Measurements from ENCODE around the gene ZNF329.

- TF ChIP-seq CTCF (conservative IDR thresholded peaks at IDR 0.05; ENCODE audit: low read depth in 2 of 2), result no peak
- no peak for TF ChIP-seq EZH2phosphoT487 (IDR thresholded peaks at IDR 0.05; ENCODE audit: unreplicated experiment)
- no peak for TF ChIP-seq ETS1 (IDR thresholded peaks at IDR 0.05)
- no peak for TF ChIP-seq EZH2 (IDR thresholded peaks at IDR 0.05; ENCODE audit: low read depth, unreplicated experiment)
- no peak for TF ChIP-seq POLR2AphosphoS5 (IDR thresholded peaks at IDR 0.05; ENCODE audit: low read depth)
- TF ChIP-seq JUNB (IDR thresholded peaks at IDR 0.05; ENCODE audit: unreplicated experiment), result no peak
- no peak for TF ChIP-seq CREB1 (CRISPR knock-in tag; IDR thresholded peaks at IDR 0.05; ENCODE audit: low read depth)
- no peak for TF ChIP-seq STAT1 (IDR thresholded peaks at IDR 0.05; ENCODE audit: unreplicated experiment)
- no peak for TF ChIP-seq ZNF331 (CRISPR knock-in tag; IDR thresholded peaks at IDR 0.05; ENCODE audit: low read depth)
- no peak for TF ChIP-seq REST (IDR thresholded peaks at IDR 0.05; ENCODE audit: unreplicated experiment)
- TF ChIP-seq ZNF114 (CRISPR knock-in tag; IDR thresholded peaks at IDR 0.05), result no peak
- no peak for TF ChIP-seq NANOG (IDR thresholded peaks at IDR 0.05; ENCODE audit: borderline replicate concordance)
- no peak for TF ChIP-seq ZNF462 (CRISPR knock-in tag; IDR thresholded peaks at IDR 0.05)
Observed at GRCh38 chr19:58118979-58119733, 31.4 kb downstream of the ZNF329 start.
